MCF 10A (cell line): Measurements from ENCODE around the gene ITGA1. TPM values are rescaled to one million over a fixed set of nuclear protein-coding genes. Genes with fewer than 3 reads are reported as not detected.

Source experiments
- Bru-seq: library from RNA; stranded (reverse); fragments of 400-500 nt; gene quantifications from one replicate; lab custom pipeline; 2021; lab: Mats Ljungman, UMichigan
- BruChase-seq, 2 experiments: library from RNA; stranded (reverse); fragments of 400-500 nt; gene quantifications; one replicate each; lab custom pipeline; 2021; lab: Mats Ljungman, UMichigan
- BruUV-seq: library from RNA; stranded (reverse); fragments of 400-500 nt; replicated peaks from 2 replicates; lab custom pipeline; 2021; lab: Mats Ljungman, UMichigan
- CTCF ChIA-PET: fragments of 300-600 bp; sonication (Branson Sonifier 250); formaldehyde crosslinking; extraction: SDS; loops from one replicate; lab custom pipeline; 2021; ENCODE audit warnings: antibody characterized with exemption, inconsistent platforms; lab: Yijun Ruan, JAX
- POLR2A ChIA-PET: fragments of 300-600, 350-650 bp; sonication (Branson Sonifier 250); formaldehyde crosslinking; extraction: SDS; loops from one replicate; lab custom pipeline; 2020; ENCODE audit warnings: antibody characterized with exemption, inconsistent platforms; lab: Yijun Ruan, JAX
- DNase-seq: peaks from one replicate; pipeline ENCODE4 v3.0.0-alpha.2; 2018; ENCODE audit not compliant: unreplicated experiment
- H3K27ac Mint-ChIP-seq: one replicate; pipeline ENCODE4 v1.8.0; 2022; ENCODE audit warnings: mild to moderate bottlenecking, low read depth, mixed read lengths; ENCODE audit not compliant: unreplicated experiment
- H3K27me3 Mint-ChIP-seq: one replicate; pipeline ENCODE4 v1.8.0; 2022; ENCODE audit warnings: mixed read lengths; ENCODE audit not compliant: insufficient read depth, unreplicated experiment
- H3K36me3 Mint-ChIP-seq: one replicate; pipeline ENCODE4 v1.8.0; 2022; ENCODE audit warnings: mild to moderate bottlenecking, moderate library complexity, mixed read lengths; ENCODE audit not compliant: insufficient read depth, unreplicated experiment
- H3K4me1 Mint-ChIP-seq: one replicate; pipeline ENCODE4 v1.8.0; 2022; ENCODE audit warnings: mixed read lengths; ENCODE audit not compliant: insufficient read depth, unreplicated experiment
- H3K4me3 Mint-ChIP-seq: one replicate; pipeline ENCODE4 v1.8.0; 2022; ENCODE audit warnings: mild to moderate bottlenecking, moderate library complexity, mixed read lengths; ENCODE audit not compliant: unreplicated experiment
- H3K9me3 Mint-ChIP-seq: one replicate; pipeline ENCODE4 v1.8.0; 2022; ENCODE audit warnings: mixed read lengths; ENCODE audit not compliant: unreplicated experiment
- CTCF ChIP-seq: fragments of 200-600 bp; IDR thresholded peaks from one replicate; pipeline ENCODE4 v1.8.0; 2022; ENCODE audit warnings: antibody characterized with exemption, mild to moderate bottlenecking; ENCODE audit not compliant: unreplicated experiment
- intact Hi-C: fragments of 100-400 bp; cut with micrococcal nuclease; formaldehyde crosslinking; loops from 2 replicates; pipeline ENCODE4 v1.14.1; 2022
- long read RNA-seq: library from polyadenylated mRNA; stranded (forward); transcript quantifications from one replicate; pipeline ENCODE4 v2.0.0, GENCODE V29; 2022
- total RNA-seq: library from RNA; stranded (reverse); gene quantifications from 2 replicates; pipeline ENCODE4 v1.2.3, GENCODE V29; 2022

Gene ITGA1
- total RNA-seq = 5.3 and 7.7 TPM in 2 replicates
- percentile 37 among the genes with signal in this experiment for Bru-seq, nascent RNA
- BruChase-seq, experiment 1, labeled RNA remaining after a 6-hour chase = percentile 44 among the genes with signal in this experiment
- BruChase-seq, experiment 2, labeled RNA remaining after a 2-hour chase = percentile 39 among the genes with signal in this experiment
- long read RNA-seq, full-length matches to known transcripts = 6 of 11 reads
- long read RNA-seq, partial matches to known transcripts = 4 of 11 reads
- long read RNA-seq, other reads (novel, unspliced or antisense) = 1 of 11 reads

GRCh38 chr5:52787600-52788504, at the start of gene ITGA1, which contains the start of gene PELO:
Gene ITGA1, plus strand, starts transcription at chr5:52787916. Its CDS starts 438 bp downstream, at chr5:52788354.
Gene PELO, plus strand, starts transcription at chr5:52787916. Its CDS starts 12,479 bp downstream, at chr5:52800395.
- H3K27me3 Mint-ChIP-seq = no peaks in the 10 kb centered on the region

GRCh38 chr5:52738095-52738506, 49.6 kb upstream of the ITGA1 start:
- Mint-ChIP-seq H3K27me3 (no peaks in the 10 kb centered on the region), H3K4me1 (no peaks in the 10 kb centered on the region), H3K36me3 (no peaks in the 10 kb centered on the region), H3K27ac (no peak overlapping the region), H3K4me3 (no peak overlapping the region), H3K9me3 (no peaks in the 10 kb centered on the region)
- POLR2A ChIA-PET = no interaction called here
- DNase-seq = no peak
- no TSS peak for BruUV-seq
- CTCF ChIA-PET = interaction anchor here (1.3 kb wide), 1 partner anchor 45 kb away, joined by 5 read pairs; no protein-coding TSS in a partner anchor
- no peak for TF ChIP-seq CTCF
- intact Hi-C loops = no loop called here

More at GRCh38 chr5:52787600-52788504, at the start of gene ITGA1, which contains the start of gene PELO:
- H3K4me3 Mint-ChIP-seq = peak within 1 kb of the TSS; percentile 94
- intact Hi-C loops = loop anchor here (1.0 to 10.0 kb wide), 5 partner anchors 11 to 309 kb away; partner anchors contain the start of gene ITGA2
- BruUV-seq = TSS peak; percentile 42
- H3K4me1 Mint-ChIP-seq = peaks cover 28% of the 10 kb centered on the region
- POLR2A ChIA-PET = interaction anchor here (1.0 to 2.4 kb wide), 3 partner anchors 13 to 310 kb away, joined by 3 to 30 read pairs (median 4); no protein-coding TSS in a partner anchor
- CTCF ChIA-PET = interaction anchor here (0.6 to 2.2 kb wide), 24 partner anchors 8 to 1131 kb away, joined by 3 to 18 read pairs (median 4); no protein-coding TSS in a partner anchor
- peak; percentile 83 for DNase-seq
- peak within 1 kb of the TSS; percentile 72 for H3K27ac Mint-ChIP-seq
- no peaks in the 10 kb centered on the region for H3K9me3 Mint-ChIP-seq
- no peaks in the 10 kb centered on the region for H3K36me3 Mint-ChIP-seq
- TF ChIP-seq CTCF = no peak

GRCh38 chr5:52740007-52740406, 47.7 kb upstream of the ITGA1 start:
- DNase-seq = no peak
- Mint-ChIP-seq H3K9me3 (no peaks in the 10 kb centered on the region), H3K27ac (no peak overlapping the region), H3K4me3 (no peak overlapping the region), H3K4me1 (no peaks in the 10 kb centered on the region), H3K27me3 (no peaks in the 10 kb centered on the region), H3K36me3 (no peaks in the 10 kb centered on the region)
- no TSS peak for BruUV-seq
- ChIA-PET POLR2A (interaction anchor here (0.6 to 0.7 kb wide), 2 partner anchors 164 to 333 kb away, joined by 3 read pairs; no protein-coding TSS in a partner anchor), CTCF (interaction anchor here (0.6 kb wide), 1 partner anchor 169 kb away, joined by 3 read pairs; no protein-coding TSS in a partner anchor)
- TF ChIP-seq CTCF = no peak
- intact Hi-C loops = no loop called here
